MM.1S (cell line): ENCODE results near the gene RANBP1.

Experiments used
- CTCF ChIP-seq: fragments of 300-600 bp; sonication (generic); IDR thresholded peaks from 2 replicates; pipeline ENCODE4 v1.5.1; 2016; ENCODE audit warnings: antibody characterized with exemption, low read length, mixed read lengths
- EZH2 ChIP-seq: fragments of 300-600 bp; sonication (generic); optimal IDR thresholded peaks from 2 replicates; pipeline ENCODE3; 2017; ENCODE audit warnings: low read depth, mild to moderate bottlenecking, antibody characterized with exemption, low read length, mixed read lengths
- EZH2phosphoT487 ChIP-seq: fragments of 300-600 bp; sonication (generic); IDR thresholded peaks from 2 replicates; pipeline ENCODE4 v1.6.1; 2018; ENCODE audit warnings: antibody characterized with exemption, low read length

- TF ChIP-seq CTCF (no peak), EZH2 (no peak), EZH2phosphoT487 (no peak)
Measured at GRCh38 chr22:20140107-20140445, 24.2 kb downstream of the RANBP1 start.
